HG03045 (cell line): ENCODE measurements around the gene C14orf132.
"Not testable (repeated sequence)": the region's sequence is repeated elsewhere in the genome, so short reads cannot be mapped to it uniquely, and the experiment has no call there.

Source experiments
- ATAC-seq: cut with Tn5 transposase; IDR thresholded peaks from one replicate; pipeline ENCODE4 v1.9.1; 2021; ENCODE audit warnings: mild to moderate bottlenecking, moderate library complexity; ENCODE audit not compliant: unreplicated experiment

Gene C14orf132

GRCh38 chr14:96038920-96039632, at the start of gene C14orf132:
C14orf132 (plus strand) TSS chr14:96039362; CDS start chr14:96039501, 139 bp downstream.
- ATAC-seq: no peak

GRCh38 chr14:95993768-95994592, 45.2 kb upstream of the C14orf132 start:
- ATAC-seq: no peak

GRCh38 chr14:95994593-95994928, 44.6 kb upstream of the C14orf132 start:
- no peak for ATAC-seq

GRCh38 chr14:95998656-95999055, 40.5 kb upstream of the C14orf132 start:
- ATAC-seq: no peak

GRCh38 chr14:96001866-96002497, 37.2 kb upstream of the C14orf132 start:
- no peak for ATAC-seq

GRCh38 chr14:96002498-96002884, 36.7 kb upstream of the C14orf132 start:
- no peak for ATAC-seq

GRCh38 chr14:96011131-96011530, 28.0 kb upstream of the C14orf132 start:
- ATAC-seq: no peak

GRCh38 chr14:96011607-96012006, 27.6 kb upstream of the C14orf132 start:
- no peak for ATAC-seq

- ATAC-seq: not testable (repeated sequence)
These were observed 26.4 kb upstream of the C14orf132 start for GRCh38 chr14:96012757-96013156.

- no peak for ATAC-seq
These were observed 25.0 kb upstream of the C14orf132 start for GRCh38 chr14:96014176-96014575.

GRCh38 chr14:96016501-96017160, 22.5 kb upstream of the C14orf132 start:
- no peak for ATAC-seq

- ATAC-seq: no peak
These were observed 21.3 kb upstream of the C14orf132 start for GRCh38 chr14:96017882-96018281.

GRCh38 chr14:96027431-96028355, 11.5 kb upstream of the C14orf132 start:
- ATAC-seq: no peak

GRCh38 chr14:96029089-96029645, 10.0 kb upstream of the C14orf132 start:
- ATAC-seq: no peak

GRCh38 chr14:96030108-96030760, 8.9 kb upstream of the C14orf132 start:
- ATAC-seq: no peak

GRCh38 chr14:96031691-96032090, 7.5 kb upstream of the C14orf132 start:
- ATAC-seq: no peak

GRCh38 chr14:96035456-96035855, 3.7 kb upstream of the C14orf132 start:
- no peak for ATAC-seq

- ATAC-seq: no peak
These were observed 1.1 kb upstream of the C14orf132 start for GRCh38 chr14:96037891-96038557.

- no peak for ATAC-seq
These were observed 623 bp upstream of the C14orf132 start for GRCh38 chr14:96038558-96038919.
